Parathyroid adenoma (tissue), 2 donors: Measurements from ENCODE around the gene ERCC6.

ENCODE experiments used
- H2AFZ ChIP-seq: fragments of 300-600 bp; sonication (generic); one replicate; pipeline ENCODE4 v1.7.0; 2017; ENCODE audit warnings: antibody characterized with exemption, mild to moderate bottlenecking
- H3K27ac ChIP-seq: fragments of 300-600 bp; sonication (generic); one replicate; pipeline ENCODE4 v1.7.0; 2017
- H3K27me3 ChIP-seq: fragments of 300-600 bp; sonication (generic); one replicate; pipeline ENCODE4 v1.7.0; 2017; ENCODE audit warnings: low read length; ENCODE audit not compliant: control insufficient read depth, insufficient read depth
- H3K36me3 ChIP-seq: fragments of 300-600 bp; sonication (generic); one replicate; pipeline ENCODE4 v1.7.0; 2017; ENCODE audit warnings: low read length; ENCODE audit not compliant: control insufficient read depth, insufficient read depth
- H3K4me1 ChIP-seq: fragments of 300-600 bp; sonication (generic); one replicate; pipeline ENCODE4 v1.7.0; 2017; ENCODE audit warnings: control low read depth
- H3K4me2 ChIP-seq: fragments of 300-600 bp; sonication (generic); one replicate; pipeline ENCODE4 v1.7.0; 2017; ENCODE audit warnings: low read length
- H3K4me3 ChIP-seq: fragments of 300-600 bp; sonication (generic); one replicate; pipeline ENCODE4 v1.7.0; 2017; ENCODE audit warnings: low read depth, low read length
- H3K79me2 ChIP-seq: fragments of 300-600 bp; sonication (generic); one replicate; pipeline ENCODE4 v1.7.0; 2017; ENCODE audit warnings: control low read depth
- H3K9ac ChIP-seq: fragments of 300-600 bp; sonication (generic); one replicate; pipeline ENCODE4 v1.7.0; 2017; ENCODE audit warnings: mild to moderate bottlenecking
- H3K9me3 ChIP-seq: fragments of 300-600 bp; sonication (generic); one replicate; pipeline ENCODE4 v1.7.0; 2017; ENCODE audit warnings: low read length; ENCODE audit not compliant: control insufficient read depth
- CTCF ChIP-seq: fragments of 300-600 bp; sonication (generic); IDR thresholded peaks from one replicate; pipeline ENCODE4 v1.7.0; 2017; ENCODE audit warnings: antibody characterized with exemption, mild to moderate bottlenecking
- donor health status: primary hyperparathyroidism.

Gene ERCC6

DNA sequence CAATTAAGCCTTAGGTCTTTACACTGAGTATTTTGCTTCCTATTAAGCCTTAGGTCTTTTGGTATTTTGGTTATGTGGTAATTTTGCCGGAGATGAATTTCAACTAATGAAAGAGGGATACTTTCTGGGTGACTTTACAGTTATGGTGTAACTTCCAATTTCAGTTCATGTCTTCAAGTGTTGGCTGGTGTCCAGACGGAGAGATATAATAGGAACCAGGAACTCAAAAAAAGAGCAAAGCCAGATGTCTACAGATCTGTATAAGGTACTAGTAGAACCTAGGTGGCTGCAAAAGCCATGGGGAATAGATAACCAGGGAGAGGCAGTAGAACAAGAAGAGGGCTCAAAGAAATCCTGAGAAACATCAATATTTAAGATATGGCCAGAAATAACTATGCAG lies 12.3 kb downstream of the ERCC6 start:
- Histone ChIP-seq H3K36me3 (no peaks in the 10 kb centered on the region), H3K9ac (no peak overlapping the region), H2AFZ (no peak overlapping the region), H3K4me2 (no peak overlapping the region), H3K9me3 (no peaks in the 10 kb centered on the region), H3K27me3 (no peaks in the 10 kb centered on the region), H3K79me2 (peaks cover 3% of the 10 kb centered on the region), H3K4me1 (no peaks in the 10 kb centered on the region), H3K27ac (no peak overlapping the region), H3K4me3 (no peak overlapping the region)
- no peak for TF ChIP-seq CTCF

GRCh38 chr10:49524496-49524895 lies 14.4 kb downstream of the ERCC6 start:
- no peaks in the 10 kb centered on the region for H3K27me3 ChIP-seq
- no peak overlapping the region for H3K9ac ChIP-seq
- no peak overlapping the region for H2AFZ ChIP-seq
- H3K4me3 ChIP-seq: no peak overlapping the region
- no peaks in the 10 kb centered on the region for H3K36me3 ChIP-seq
- peaks cover 3% of the 10 kb centered on the region for H3K79me2 ChIP-seq
- no peaks in the 10 kb centered on the region for H3K9me3 ChIP-seq
- TF ChIP-seq CTCF: no peak
- no peak overlapping the region for H3K4me2 ChIP-seq
- no peak overlapping the region for H3K27ac ChIP-seq
- H3K4me1 ChIP-seq: no peaks in the 10 kb centered on the region

DNA sequence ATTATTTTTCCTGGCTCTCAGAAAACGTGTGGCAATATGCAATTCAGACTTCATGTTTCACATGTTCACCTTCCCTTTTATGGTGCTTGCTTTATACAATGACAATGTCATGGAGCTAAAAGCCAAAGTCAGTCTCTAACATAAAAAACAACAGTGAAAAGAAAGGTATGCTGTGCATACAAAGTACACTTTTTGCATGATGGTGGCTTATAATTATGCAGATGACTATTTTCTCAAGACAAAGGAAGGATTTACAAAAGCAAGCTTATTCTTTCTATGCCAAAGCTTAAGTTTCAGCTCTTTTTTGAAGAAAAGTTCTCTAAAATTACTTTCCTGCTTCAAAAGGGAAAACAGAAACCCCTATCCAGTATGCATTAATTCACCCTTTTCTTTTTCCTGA lies 15.6 kb downstream of the ERCC6 start:
- no peak for TF ChIP-seq CTCF

GRCh38 chr10:49521062-49521461 lies 17.9 kb downstream of the ERCC6 start:
- H3K79me2 ChIP-seq: no peaks in the 10 kb centered on the region
- H3K4me1 ChIP-seq: no peaks in the 10 kb centered on the region
- TF ChIP-seq CTCF: no peak
- no peak overlapping the region for H3K27ac ChIP-seq
- no peak overlapping the region for H3K9ac ChIP-seq
- no peaks in the 10 kb centered on the region for H3K36me3 ChIP-seq
- H3K4me3 ChIP-seq: no peak overlapping the region
- no peak overlapping the region for H2AFZ ChIP-seq
- no peaks in the 10 kb centered on the region for H3K9me3 ChIP-seq
- no peak overlapping the region for H3K4me2 ChIP-seq
- H3K27me3 ChIP-seq: no peaks in the 10 kb centered on the region

More for the DNA sequence above, 15.6 kb downstream of the ERCC6 start:
- Histone ChIP-seq H3K36me3 (no peaks in the 10 kb centered on the region), H3K4me1 (no peaks in the 10 kb centered on the region), H3K27ac (no peak overlapping the region), H3K4me3 (no peak overlapping the region), H3K27me3 (no peaks in the 10 kb centered on the region), H2AFZ (no peak overlapping the region), H3K4me2 (no peak overlapping the region), H3K9ac (no peak overlapping the region), H3K9me3 (no peaks in the 10 kb centered on the region), H3K79me2 (no peaks in the 10 kb centered on the region)

DNA sequence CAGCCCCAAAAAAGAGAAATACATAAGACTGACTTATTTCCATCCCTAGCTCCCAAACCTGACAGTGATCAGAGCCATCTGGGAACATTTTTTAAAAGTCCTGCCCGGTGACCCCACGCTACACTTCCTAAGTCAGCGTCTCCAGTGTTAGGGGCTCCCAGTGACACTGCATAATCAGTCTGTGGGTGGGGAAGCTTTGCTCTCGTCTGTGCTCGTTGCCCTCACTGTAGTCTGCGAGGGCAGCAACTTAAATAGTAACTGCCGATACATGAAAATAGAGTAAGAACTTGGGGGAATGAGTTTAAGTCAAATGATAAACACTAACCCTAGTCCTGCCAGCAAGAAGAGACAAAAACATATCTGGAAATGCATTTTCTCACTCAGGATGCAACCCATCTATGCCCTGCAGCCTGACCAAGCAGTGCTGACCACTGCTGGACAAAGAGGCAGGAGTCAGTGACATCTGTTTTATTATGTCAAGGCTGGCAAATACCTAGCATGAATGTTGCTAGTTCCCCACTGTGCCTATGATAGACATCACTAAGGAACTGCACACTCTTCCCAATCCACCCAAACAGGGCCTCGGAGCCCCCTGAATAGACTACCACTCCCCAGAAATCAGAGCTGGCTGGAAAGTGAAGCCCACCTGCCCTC lies 18.7 kb downstream of the ERCC6 start:
- Histone ChIP-seq H3K9me3 (no peaks in the 10 kb centered on the region), H3K27ac (no peak overlapping the region), H2AFZ (no peak overlapping the region), H3K4me2 (no peak overlapping the region), H3K4me3 (no peak overlapping the region), H3K4me1 (no peaks in the 10 kb centered on the region), H3K9ac (no peak overlapping the region), H3K79me2 (no peaks in the 10 kb centered on the region), H3K27me3 (no peaks in the 10 kb centered on the region), H3K36me3 (no peaks in the 10 kb centered on the region)
- TF ChIP-seq CTCF: no peak
